ENCODE measurements around the gene WDR72. TPM values are rescaled to one million over a fixed set of nuclear protein-coding genes. Genes with fewer than 3 reads are reported as not detected.

WDR72 gene
- total RNA-seq, 3 donors from 2014 or later: 0.19 to 0.52 (median 0.41) TPM

DNA sequence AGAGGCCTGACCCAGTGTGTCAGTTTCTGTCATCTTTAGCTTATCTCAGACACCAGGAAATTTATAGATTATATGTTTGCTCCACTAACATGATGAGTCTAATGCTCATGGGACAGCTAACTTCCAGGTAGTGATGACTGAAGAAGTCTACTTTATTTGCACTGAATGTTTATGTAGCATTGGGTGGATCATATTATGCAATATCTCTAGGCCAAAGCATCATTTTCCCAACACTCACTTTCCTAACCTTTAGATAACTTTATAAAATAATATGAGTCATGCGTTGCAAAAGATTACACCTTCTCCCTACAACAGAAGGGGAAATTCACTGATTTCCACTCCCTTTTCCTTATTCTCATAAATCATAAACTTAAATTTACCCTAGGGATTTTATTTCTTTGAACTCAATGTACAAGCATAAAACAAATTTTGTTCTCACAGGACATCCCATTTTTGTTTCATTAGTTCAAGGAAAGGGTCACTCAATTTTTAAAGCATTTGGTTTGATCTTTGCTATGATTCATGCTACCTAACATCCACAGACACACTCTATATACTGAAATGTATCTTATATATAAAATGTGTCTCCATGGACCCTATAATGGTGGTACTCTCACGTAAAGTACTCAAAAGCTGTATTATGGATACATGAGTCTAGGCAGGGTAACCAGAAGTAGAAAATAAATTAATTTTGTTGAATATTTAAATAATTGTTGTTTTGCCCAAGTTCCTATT, 225.2 kb downstream of the WDR72 start:
- TF ChIP-seq CTCF (IDR thresholded peaks at IDR 0.05): no peak
- DNase-seq: no peak

GRCh38 chr15:53530761-53531160, 228.7 kb downstream of the WDR72 start:
- intact Hi-C loops (cut with DNase I, micrococcal nuclease): no loop called here

More for the DNA sequence above, 225.2 kb downstream of the WDR72 start:
- Histone ChIP-seq H3K9me3 (no peaks in the 10 kb centered on the region), H3K4me3 (no peak overlapping the region), H3K36me3 (ENCODE audit: low read depth) (no peaks in the 10 kb centered on the region), H3K4me1 (ENCODE audit: low read depth) (no peaks in the 10 kb centered on the region)
- peak; percentile 94 for ATAC-seq
- intact Hi-C loops (cut with DNase I, micrococcal nuclease): no loop called here

GRCh38 chr15:53527996-53528395, 231.5 kb downstream of the WDR72 start:
- no peak for ATAC-seq
- H3K36me3 ChIP-seq (ENCODE audit: low read depth): no peaks in the 10 kb centered on the region
- H3K4me3 ChIP-seq: no peak overlapping the region
- no peaks in the 10 kb centered on the region for H3K9me3 ChIP-seq
- DNase-seq: no peak
- TF ChIP-seq CTCF (IDR thresholded peaks at IDR 0.05): no peak
- intact Hi-C loops (cut with DNase I, micrococcal nuclease): no loop called here
- H3K4me1 ChIP-seq (ENCODE audit: low read depth): no peaks in the 10 kb centered on the region

More at GRCh38 chr15:53530761-53531160, 228.7 kb downstream of the WDR72 start:
- H3K36me3 ChIP-seq (ENCODE audit: low read depth): no peaks in the 10 kb centered on the region
- TF ChIP-seq CTCF (IDR thresholded peaks at IDR 0.05): no peak
- ATAC-seq (no peak), DNase-seq (no peak)
- no peaks in the 10 kb centered on the region for H3K4me1 ChIP-seq (ENCODE audit: low read depth)
- H3K4me3 ChIP-seq: no peak overlapping the region
- no peaks in the 10 kb centered on the region for H3K9me3 ChIP-seq

- no peaks in the 10 kb centered on the region for H3K4me1 ChIP-seq (ENCODE audit: low read depth)
- TF ChIP-seq CTCF (IDR thresholded peaks at IDR 0.05): no peak
- DNase-seq: no peak
- H3K4me3 ChIP-seq: no peak overlapping the region
- intact Hi-C loops (cut with DNase I, micrococcal nuclease): no loop called here
- ATAC-seq: no peak
- no peaks in the 10 kb centered on the region for H3K36me3 ChIP-seq (ENCODE audit: low read depth)
- no peaks in the 10 kb centered on the region for H3K9me3 ChIP-seq
Observed at GRCh38 chr15:53525894-53526293, 233.6 kb downstream of the WDR72 start.

DNA sequence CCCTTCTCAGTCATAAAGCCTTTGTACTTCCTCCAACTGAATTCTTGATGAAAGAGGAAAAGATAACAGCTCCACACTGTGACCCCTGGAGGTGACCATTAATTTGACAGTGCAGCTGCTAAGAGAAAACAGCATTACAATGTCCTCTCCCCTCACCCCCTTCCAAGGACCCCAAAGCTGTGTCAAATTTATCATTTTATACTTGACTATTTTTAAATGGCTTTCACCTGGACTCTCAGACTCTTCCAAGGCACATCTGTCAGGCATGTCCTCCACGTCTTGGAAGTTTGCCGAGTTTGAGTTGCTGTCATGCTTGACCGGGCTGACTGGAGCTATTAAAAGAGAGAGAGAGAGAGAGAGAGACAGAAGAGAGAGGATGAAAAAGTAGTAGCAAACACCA, 236.5 kb downstream of the WDR72 start:
- Histone ChIP-seq H3K4me3 (no peak overlapping the region), H3K4me1 (ENCODE audit: low read depth) (no peaks in the 10 kb centered on the region), H3K36me3 (ENCODE audit: low read depth) (no peaks in the 10 kb centered on the region), H3K9me3 (no peaks in the 10 kb centered on the region)
- DNase-seq: no peak
- no peak for TF ChIP-seq CTCF (IDR thresholded peaks at IDR 0.05)
- intact Hi-C loops (cut with DNase I, micrococcal nuclease): no loop called here
- ATAC-seq: no peak

All from mucosa of descending colon (tissue), 3 donors.